ENCODE data around the gene DLAT.

DLAT gene

DNA sequence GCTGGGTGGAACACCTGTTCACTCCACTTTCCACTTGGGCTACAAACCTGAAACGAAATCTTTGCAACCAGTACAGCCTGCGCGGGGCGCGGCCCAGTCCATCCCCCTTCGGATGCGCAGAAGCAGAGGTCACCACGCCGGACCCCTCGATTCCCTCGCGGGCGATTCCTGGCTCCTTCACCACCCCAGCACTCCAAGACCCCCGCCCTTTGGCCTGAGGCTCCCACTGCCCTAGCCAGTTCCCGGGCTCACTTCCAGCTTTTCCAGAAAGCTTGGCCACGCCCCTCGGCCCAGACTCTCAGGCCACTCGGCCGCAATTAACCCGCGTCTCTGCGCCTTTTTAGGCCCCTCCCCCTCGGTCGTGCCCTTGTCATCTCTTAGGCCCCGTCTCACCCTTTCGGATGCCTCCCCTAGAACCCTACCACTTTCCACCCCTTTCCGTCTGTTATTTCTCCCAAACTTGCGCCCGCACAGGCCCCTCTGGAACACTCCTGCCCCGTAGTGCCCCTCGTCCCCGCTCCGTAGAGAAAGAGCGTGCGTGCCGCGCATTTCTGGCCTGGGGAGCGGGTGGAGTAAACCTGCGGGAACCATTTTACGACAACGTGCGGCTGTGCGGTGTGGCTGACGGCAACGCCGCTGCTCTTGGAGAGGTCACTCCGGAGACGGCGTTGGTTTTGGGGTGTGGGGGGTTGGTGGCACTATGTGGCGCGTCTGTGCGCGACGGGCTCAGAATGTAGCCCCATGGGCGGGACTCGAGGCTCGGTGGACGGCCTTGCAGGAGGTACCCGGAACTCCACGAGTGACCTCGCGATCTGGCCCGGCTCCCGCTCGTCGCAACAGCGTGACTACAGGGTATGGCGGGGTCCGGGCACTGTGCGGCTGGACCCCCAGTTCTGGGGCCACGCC, at the start of gene DLAT:
Gene DLAT, plus strand, starts transcription at position 636 of the 906 bp plus-strand sequence. Its CDS starts 65 bp downstream, at position 701.
- peak within 1 kb of the TSS; percentile 87 for H3K4me3 ChIP-seq (ENCODE audit: low read length)
- no peak for TF ChIP-seq ZNF274 (IDR thresholded peaks at IDR 0.05; ENCODE audit: low read depth, low read length)

DNA sequence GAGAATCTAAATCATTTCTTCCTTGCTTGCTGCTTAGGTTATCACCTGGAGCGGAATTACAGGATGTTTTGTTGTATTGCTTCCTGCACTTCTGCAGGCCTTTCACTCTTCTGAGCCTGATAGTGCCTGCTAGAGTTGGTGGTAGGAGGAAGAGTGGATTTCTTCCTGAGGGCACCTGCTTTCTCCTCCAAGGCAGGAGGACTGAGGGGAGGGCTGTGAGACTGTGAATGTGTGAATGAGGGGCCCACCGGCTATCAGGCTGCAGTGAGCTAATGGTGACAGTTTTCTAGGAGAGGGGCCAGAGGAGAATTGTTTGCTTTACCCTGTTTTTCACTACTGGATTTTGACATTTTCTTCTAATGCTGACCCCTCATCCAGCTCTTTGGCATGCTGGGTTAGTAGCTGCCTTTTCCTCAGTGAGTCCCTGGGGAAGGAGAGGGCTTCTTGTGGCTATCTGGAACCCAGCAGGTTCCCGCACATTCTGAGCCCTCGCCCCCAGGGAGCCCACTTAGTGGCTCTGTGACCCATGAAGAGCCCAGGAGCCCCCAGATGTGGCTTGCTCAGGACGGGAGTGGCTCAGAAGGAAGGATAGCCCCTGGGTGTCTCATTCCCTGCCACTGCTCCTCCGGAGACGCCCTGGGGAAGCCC, 49.0 kb upstream of the DLAT start:
- no peak for TF ChIP-seq ZNF274 (IDR thresholded peaks at IDR 0.05; ENCODE audit: low read depth, low read length)
- H3K4me3 ChIP-seq (ENCODE audit: low read length), result no peak overlapping the region

DNA sequence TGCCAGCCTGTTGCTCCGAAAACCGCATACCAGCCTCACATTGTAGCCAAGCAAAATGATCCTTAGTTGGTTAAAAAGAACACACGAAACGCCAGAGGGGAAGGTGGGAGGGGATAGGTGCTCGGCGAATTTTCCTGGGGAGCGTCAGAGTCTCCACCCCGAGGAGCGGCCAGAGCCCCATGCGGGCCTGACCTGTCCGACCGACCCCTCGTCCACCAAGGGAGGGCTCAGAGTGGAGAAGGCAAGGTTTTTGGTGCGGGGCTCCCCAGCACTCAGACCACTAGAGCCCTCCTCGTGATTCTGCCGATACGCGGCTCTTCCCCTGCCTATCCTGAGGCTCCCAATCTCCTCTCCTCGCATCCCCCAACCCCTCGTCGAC, 48.5 kb upstream of the DLAT start:
- no peak for TF ChIP-seq ZNF274 (IDR thresholded peaks at IDR 0.05; ENCODE audit: low read depth, low read length)
- H3K4me3 ChIP-seq (ENCODE audit: low read length), result no peak overlapping the region

DNA sequence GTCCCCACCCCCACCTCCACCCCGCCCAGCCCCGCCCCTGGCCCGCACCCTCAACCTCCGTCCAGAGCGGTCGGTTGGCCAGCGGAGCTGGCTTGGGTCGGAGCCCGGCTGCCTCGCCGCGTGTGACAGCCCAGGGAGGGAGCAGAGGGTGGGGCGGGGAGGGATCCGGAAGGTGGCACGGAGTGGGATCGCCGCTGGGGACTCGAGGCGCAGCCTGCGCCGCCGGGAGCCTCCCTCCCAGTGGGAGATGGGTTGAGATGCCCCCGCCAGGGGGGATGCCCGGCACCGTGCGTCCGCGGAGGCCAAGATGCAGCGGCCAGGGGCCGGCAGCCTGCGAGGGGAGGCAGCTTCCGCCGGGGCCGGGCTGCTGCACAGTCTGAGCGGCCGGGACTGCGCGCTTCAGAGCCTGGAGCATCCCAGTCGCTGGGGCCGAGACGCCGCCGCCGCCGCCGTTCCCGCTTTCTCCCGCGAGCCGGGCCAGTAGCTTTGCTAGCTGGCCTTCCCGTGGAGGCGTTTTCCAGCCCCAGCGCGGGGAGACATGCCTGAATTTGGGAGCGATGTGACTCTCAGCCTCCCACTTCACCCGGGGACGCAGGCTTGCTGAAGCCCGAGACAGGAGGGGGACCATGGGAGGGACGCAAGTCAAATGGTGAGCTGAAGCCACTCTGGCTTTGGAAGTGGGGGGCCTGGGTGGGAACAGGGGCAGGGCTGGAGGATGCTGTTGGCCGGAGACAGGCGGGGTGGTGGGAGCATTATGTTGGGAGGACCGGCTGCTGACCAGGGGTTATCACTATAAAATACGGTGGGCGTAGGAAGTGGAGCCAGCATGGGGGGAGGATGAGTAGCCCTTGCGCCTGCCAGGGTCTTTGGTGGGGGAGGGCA, 47.8 kb upstream of the DLAT start:
- H3K4me3 ChIP-seq (ENCODE audit: low read length), result peak overlapping the region; percentile 24; the same call in 1 of the 2 replicates

DNA sequence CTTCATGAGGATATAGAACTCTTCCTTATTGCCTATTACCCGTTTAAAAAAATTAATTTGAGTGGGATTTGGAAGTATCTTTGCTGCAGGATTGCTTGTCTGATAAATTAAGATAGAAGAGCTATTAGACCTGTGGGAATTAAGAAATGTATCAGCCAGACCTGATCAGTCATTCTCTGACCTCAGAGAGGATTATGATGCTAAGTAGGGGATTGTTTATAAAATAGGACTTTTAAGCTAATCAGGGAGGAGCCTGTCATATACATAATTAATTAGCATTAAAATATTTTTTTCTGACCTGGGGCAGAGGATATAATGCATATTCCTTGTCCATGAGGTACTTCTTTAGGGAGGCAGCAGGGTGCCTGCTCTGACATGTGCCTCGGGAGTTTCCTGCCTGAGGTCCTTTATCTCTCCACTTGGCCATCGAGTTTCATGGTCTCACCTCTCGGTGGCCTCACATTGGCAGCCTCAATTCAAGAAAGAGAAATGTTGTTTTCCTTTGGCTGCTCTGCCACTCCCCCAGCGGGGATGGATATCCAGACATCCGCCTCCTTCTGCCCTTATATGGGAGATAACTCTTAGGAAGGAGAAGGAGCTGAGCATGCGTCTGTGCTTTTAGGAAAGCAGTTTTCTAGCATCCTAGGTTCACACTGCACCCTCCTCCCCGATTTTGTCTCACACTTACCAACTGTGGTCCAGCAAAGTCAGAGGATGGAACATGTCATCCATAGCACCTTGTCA, 47.0 kb upstream of the DLAT start:
- TF ChIP-seq ZNF274 (IDR thresholded peaks at IDR 0.05; ENCODE audit: low read depth, low read length), result no peak
- no peak overlapping the region for H3K4me3 ChIP-seq (ENCODE audit: low read length)

More for the DNA sequence above, 47.8 kb upstream of the DLAT start:
- TF ChIP-seq ZNF274 (IDR thresholded peaks at IDR 0.05; ENCODE audit: low read depth, low read length), result no peak

DNA sequence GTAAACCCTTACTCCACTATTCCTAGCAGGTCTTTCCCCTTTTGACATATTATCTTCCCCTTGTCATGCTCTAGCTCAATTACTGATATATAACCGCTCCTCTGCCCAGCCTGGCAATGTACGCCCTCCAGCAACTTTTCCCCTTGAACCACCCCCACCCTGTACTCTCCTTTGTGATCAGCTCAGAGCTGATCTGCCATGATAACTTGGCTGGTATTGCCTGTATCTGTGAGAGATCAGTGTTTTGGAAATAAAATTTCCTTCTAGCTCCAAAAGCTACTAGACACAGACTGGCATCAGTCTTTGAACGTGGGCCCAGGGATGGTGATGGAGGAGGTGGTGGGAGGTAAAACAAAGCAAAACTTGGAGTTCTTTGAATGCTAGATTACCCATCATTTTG, 45.1 kb upstream of the DLAT start:
- no peak overlapping the region for H3K4me3 ChIP-seq (ENCODE audit: low read length)
- TF ChIP-seq ZNF274 (IDR thresholded peaks at IDR 0.05; ENCODE audit: low read depth, low read length), result no peak

DNA sequence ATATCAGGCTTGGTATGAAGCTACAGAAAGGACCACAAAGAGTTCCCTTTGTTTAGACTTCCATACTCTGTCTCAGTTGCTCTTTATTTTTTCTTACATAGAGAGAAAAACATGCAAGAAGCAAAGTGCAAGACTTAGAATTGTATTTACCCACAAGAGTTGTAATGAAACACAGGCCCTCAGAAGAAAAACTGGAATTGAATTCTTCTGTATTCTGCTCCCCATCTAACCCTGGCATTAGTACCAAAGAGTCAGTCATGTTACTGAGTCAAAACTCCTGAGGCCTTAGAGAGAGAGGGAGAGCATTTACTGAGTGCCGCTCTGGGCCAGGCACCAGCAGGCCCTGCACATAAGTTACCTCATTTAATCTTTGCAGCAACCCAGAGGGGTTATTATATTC, 43.9 kb upstream of the DLAT start:
- no peak overlapping the region for H3K4me3 ChIP-seq (ENCODE audit: low read length)
- no peak for TF ChIP-seq ZNF274 (IDR thresholded peaks at IDR 0.05; ENCODE audit: low read depth, low read length)

DNA sequence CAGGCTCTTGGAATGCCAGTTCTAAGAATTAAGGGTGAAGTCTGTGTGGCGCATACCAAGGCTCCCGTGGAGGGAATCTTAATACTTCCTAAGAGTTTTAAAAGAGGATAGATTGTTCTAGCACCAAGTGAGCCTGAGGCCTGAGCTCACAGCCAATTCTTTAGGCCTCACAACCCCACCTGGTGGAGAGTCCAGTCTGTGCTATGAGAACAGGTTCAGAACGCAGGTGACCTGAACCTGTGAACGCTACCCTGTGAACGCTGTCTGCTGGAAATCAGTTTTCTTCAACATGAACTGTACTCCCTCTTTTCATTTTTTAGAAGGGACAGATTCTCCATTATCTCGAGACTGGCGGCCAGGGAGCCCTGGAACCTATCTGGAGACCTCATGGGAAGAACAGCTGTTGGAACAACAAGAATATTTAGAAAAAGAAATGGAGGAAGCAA, 43.2 kb upstream of the DLAT start:
- H3K4me3 ChIP-seq (ENCODE audit: low read length), result no peak overlapping the region
- TF ChIP-seq ZNF274 (IDR thresholded peaks at IDR 0.05; ENCODE audit: low read depth, low read length), result no peak

DNA sequence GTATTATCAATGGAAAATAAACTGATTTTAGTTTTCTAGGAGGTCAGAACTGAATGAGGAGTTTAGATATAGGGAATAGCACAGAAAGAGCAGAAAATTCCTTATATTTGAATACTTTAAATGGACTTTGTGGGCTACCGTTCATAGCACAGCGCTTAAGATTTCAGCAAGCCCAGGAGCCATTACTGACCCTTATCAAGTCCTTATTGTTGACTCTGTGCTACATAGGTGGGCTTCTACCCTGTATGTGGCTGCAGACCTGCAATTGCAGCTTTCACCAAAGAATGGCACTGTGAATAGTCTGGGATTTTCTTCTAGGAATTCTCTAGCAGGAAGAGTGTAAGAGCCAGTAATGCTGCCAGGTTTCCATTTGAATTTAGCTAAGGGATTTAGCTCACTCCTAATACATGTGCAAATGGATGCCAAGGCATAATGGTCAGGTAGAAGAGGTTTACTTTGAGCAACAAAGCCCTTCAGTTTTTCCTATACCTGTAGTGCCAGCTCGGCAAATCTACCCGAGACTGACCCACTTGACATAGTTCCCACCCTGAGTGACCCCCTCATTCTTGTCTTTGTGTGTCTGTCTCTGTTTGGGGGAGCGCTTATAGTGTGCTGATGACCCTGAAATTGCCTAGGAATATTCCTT, 42.5 kb upstream of the DLAT start:
- no peak overlapping the region for H3K4me3 ChIP-seq (ENCODE audit: low read length)
- TF ChIP-seq ZNF274 (IDR thresholded peaks at IDR 0.05; ENCODE audit: low read depth, low read length), result no peak

DNA sequence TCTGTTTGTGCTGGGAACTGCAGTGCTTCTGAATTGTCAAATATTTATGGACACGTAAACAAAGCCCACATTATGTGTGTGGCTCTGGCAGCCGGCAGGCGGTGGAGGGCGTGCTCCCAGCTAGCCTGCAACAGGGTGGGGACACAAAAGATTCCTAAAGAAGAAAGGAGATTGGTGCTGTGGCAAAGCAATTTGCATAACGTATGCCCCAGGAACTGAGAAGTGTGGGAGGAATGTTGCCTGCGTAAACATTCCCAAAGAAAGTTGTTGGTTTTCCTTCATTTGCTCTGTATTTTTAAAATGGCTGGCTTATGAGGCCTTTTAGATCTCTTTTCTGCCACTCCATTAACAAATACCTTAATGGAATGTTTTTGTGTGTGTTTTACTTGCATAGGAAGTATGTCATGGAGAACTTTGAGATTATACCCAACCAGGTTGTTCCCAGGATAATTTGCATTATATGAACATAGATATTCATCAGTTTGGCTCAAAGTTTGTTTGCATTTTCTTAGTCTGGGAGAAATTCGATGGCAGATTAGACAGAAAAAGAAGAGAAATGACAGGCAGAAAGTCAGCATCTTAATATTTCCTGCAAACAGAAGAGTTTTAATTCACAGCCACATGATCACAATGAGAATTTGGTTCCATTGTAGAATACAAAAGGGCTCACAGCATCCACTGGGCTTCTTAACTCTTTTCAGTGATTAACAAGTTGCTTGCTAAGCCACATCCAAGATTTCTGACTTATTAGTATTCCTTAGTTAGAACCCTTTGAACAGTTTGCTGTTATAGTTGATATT, 41.8 kb upstream of the DLAT start:
- H3K4me3 ChIP-seq (ENCODE audit: low read length), result no peak overlapping the region
- no peak for TF ChIP-seq ZNF274 (IDR thresholded peaks at IDR 0.05; ENCODE audit: low read depth, low read length)

DNA sequence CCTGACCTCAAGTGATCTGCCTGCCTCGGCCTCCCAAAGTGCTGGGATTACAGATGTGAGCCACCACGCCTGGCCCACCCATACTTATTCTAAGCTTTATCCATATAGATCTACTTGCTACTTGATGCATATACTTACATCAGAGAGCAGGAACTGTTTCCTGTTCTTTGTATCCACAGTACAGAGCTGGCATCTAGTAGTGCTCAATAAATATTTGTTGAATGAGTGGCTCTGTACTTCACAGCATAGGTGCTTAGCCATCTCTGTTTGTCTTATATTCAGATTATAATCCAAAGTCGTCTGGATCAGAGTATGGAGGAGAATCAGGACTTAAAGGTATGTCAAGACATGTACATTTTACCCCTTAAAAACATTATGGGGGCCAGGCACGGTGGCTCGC, 38.6 kb upstream of the DLAT start:
- TF ChIP-seq ZNF274 (IDR thresholded peaks at IDR 0.05; ENCODE audit: low read depth, low read length), result no peak
- no peak overlapping the region for H3K4me3 ChIP-seq (ENCODE audit: low read length)

DNA sequence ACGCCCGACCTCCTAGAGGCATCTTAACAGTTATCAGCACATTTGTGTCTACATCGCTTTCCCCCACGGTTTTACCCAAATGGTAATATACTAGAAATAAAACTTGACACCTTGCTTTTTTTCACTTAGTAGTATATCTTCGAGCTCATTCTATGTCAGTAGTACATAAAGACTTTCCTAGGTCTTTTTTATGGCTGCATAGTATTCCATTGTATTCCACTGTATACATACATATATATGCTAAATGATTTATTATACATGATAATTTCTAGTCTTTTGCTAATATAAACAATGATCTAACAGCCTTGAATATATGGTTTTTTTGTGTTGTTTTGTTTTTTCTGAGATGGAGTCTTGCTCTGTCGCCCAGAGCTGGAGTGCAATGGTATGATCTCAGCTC, 34.8 kb upstream of the DLAT start:
- no peak overlapping the region for H3K4me3 ChIP-seq (ENCODE audit: low read length)
- no peak for TF ChIP-seq ZNF274 (IDR thresholded peaks at IDR 0.05; ENCODE audit: low read depth, low read length)
